GM12865 (cell line): Measurements from ENCODE around the gene ITGB8.

ENCODE experiments used
- DNase-seq: peaks from one replicate; pipeline ENCODE4 v3.0.0; 2010; ENCODE audit warnings: low read depth
- H3K4me3 ChIP-seq: 2 replicates; pipeline ENCODE4 v1.5.1; 2011; ENCODE audit warnings: mild to moderate bottlenecking, low read depth, low read length, control low read depth
- CTCF ChIP-seq: IDR thresholded peaks from 2 replicates; pipeline ENCODE4 v1.5.1; 2011; ENCODE audit warnings: low read length, control low read depth, low read depth, inconsistent platforms; ENCODE audit not compliant: insufficient read depth; ENCODE audit errors: missing control alignments

Gene ITGB8

GRCh38 chr7:20354610-20355528, 24.2 kb downstream of the ITGB8 start:
- no peak overlapping the region for H3K4me3 ChIP-seq
- no peak for TF ChIP-seq CTCF
- DNase-seq, result no peak

- TF ChIP-seq CTCF, result no peak
- H3K4me3 ChIP-seq, result no peak overlapping the region
- no peak for DNase-seq
Observed at GRCh38 chr7:20358106-20358505, 27.4 kb downstream of the ITGB8 start.

- no peak overlapping the region for H3K4me3 ChIP-seq
- no peak for DNase-seq
- TF ChIP-seq CTCF, result no peak
Observed at GRCh38 chr7:20358762-20359282, 28.1 kb downstream of the ITGB8 start.

- DNase-seq, result no peak
- TF ChIP-seq CTCF, result no peak
- no peak overlapping the region for H3K4me3 ChIP-seq
Observed at GRCh38 chr7:20359341-20359963, 28.8 kb downstream of the ITGB8 start.

- TF ChIP-seq CTCF, result no peak
- no peak overlapping the region for H3K4me3 ChIP-seq
- no peak for DNase-seq
Observed at GRCh38 chr7:20362574-20363253, 32.0 kb downstream of the ITGB8 start.

- DNase-seq, result no peak
- no peak overlapping the region for H3K4me3 ChIP-seq
- no peak for TF ChIP-seq CTCF
Observed at GRCh38 chr7:20364571-20365196, 34.0 kb downstream of the ITGB8 start.
